KG1 (cell line): Measurements from ENCODE around the gene ABCB4.

Source experiments
- DNase-seq: peaks from one replicate; lab custom pipeline; 2025; lab: John Stamatoyannopoulos, UW

Gene ABCB4

DNA sequence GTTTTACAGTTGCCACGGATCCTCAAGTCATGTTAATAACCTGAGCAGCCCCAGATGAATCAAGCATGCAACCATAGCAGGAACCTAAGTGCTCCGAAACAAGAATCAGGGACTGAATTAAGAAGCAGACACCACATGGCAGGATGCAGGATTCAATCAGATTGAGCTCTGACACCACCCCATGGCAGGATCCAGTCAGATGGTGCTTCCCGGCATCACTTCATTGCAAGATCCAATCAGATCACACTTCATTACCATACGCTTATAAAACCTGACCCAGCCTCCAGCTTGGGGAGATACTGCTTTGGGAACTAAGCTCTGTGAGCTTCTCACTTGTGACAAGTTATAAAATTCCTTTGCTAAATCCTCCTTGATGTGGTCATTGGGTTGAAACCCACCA lies 55.3 kb downstream of the ABCB4 start:
- no peak for DNase-seq

DNA sequence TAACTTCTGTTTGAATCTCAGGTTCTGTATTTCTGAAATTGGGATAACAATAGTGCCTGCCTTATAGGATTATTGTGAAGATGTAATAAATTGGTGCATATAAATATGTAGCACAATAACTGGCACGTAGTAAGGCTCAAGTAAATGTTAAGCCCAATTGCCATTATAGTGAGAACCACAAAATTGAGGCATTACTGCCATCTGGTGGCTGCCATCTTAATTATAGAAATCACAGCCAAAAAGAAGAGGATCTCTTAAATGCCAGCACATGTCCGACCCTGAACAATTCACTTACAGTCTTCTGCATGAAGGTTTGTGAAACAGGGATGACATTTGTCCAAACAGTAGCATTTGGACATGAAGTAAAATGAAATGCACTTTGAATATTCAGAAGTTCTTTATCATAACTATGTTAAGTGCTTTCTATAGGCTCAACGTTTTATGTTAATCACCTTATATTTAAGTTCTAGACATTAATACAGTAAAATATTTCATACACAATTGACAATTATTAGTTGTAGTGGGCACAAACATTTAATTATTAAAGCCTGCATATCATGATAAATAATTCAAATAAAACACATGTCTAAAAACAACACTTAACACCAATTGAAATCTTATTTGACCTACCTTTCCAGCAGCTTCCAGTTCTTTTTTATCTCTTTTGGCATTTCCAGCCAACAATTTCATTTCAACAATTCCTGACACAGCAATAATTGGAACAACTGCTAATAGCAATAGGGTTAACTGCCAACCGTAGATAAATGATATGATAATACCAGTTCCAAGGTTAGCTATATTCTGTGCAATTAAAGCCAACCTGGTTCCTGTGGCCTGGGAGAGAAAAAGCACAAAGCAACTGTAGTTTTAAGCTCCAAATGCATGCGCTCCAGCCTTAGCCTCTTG lies 58.5 kb downstream of the ABCB4 start:
- peak; percentile 62 for DNase-seq

DNA sequence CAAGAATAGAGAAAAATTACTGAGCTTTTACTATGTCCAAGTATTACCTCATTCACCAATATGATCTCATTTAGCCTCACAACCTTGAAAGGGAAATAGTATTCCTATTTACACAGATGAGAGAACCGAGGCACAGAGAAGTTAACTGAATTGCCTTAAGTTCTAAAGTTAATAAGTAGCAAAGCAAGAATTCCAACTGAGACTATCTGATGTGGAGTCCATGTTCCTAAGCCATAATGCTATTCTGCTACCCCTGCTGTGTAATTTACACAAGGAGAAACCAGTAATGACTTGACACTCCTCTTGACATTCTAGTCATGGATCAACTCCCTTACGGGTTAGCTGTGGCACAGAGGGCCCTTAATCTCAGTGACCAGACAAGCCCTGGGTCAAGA lies 60.7 kb downstream of the ABCB4 start:
- DNase-seq = no peak

DNA sequence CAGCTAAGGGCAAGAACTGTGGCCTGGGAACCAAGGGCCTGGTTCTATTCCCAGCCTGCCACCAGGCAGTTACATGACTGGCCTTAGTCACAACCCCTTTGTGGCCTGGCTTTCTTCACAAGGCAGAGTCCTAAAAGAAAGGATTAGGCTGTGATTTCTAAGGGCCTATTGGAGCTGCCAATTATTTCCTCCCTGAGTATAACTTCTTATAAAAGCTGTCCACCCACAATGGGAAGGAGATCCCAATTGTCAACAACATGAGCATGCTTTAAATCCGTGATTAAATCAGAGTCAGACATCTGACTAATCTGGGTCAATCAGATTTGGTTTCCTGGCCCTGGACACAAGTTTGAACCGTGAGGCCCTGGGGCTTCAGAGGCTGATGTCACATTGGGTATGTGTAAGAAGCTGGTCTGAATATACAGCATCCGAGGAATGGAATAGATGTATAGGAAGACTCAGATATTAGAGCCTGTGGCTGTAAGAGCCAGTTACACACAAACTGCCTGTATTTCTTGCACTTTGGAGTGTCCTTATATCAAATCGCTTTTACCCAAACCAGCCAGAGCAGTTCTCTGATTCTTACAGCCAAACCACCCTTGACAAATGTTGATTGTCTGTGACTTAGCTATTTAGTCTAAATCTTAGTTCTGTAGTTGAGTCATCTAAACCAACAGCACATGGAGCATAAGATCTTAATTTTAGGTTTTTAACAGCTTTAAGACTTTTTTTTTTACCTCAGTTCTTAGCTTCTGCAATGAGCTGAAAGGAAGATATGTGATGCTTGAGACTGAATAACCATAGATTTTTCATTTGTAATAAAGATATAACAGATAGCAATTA lies 61.3 kb downstream of the ABCB4 start:
- no peak for DNase-seq

DNA sequence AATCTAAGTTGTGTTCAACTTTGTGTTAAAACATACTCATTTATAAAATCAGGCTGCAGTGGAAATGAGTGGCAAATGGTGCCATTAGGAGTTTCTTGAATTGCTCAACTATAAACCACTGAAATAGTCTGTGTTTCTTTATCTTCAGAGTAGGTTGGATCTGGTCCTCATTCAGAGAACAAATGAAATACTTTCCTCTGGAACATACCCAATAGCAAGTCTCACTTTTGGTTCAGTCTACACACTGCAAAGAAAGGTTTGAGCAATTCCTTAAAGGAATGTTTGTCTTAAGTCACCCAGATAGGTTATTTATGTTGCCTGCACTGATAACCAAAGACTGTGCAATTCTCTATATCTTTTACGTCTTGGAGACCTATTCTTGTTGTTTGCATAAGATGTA lies 62.5 kb downstream of the ABCB4 start:
- DNase-seq = no peak

DNA sequence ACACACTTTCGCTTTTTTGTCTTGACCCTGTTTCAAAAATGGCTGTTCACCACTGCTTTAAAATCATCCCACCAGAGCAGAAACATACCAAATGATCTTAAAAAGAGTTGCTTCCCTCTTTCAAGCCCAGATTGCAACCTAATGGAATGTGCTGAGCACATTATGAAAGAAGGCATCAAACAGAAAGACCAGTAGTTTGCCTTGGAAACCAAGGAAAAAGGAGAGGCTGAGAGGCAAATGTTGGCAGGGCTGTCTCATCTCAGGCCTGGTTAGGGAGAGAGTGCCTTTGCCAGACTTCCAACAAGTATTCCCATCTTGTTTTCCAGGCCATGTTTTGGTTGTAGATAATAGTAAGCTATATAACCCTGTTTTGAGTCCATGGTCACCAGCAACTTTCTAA lies 64.3 kb downstream of the ABCB4 start:
- no peak for DNase-seq

DNA sequence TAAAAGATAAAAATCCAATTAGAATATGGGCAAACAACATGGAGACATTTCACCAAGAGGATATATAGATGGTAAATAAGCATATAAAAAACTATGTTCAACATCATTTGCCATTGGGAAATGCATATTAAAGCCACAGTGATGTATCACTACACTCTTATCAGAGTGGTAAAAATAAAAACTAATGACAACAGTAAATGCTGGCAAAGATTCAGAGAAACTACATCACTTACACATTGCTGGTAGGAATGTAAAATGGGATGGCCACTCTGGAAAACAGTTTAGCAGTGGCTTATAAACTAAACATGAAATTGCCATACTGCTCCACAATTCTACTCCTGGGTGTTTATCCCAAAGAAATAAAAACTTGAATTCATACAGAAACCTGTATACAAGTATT lies 70.8 kb downstream of the ABCB4 start:
- DNase-seq = no peak

DNA sequence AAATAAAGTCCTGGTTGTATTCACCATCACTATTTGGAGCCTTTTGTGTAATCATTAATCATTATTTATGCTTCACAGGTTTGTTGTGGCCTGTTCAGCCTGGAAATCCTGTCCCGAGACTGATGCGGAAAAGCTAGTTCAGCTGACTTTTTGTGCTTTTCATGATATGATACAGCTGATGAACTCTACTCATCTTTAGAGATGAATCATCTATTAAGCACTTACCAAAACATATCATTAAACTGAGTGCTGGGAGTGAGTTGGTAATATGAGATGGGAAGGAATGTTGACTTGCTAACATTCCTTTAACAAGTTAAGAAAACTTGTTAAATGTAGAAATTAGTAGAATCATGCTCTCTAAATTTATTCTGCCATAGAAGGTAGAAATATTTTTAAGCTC lies 77.0 kb downstream of the ABCB4 start:
- DNase-seq = no peak

DNA sequence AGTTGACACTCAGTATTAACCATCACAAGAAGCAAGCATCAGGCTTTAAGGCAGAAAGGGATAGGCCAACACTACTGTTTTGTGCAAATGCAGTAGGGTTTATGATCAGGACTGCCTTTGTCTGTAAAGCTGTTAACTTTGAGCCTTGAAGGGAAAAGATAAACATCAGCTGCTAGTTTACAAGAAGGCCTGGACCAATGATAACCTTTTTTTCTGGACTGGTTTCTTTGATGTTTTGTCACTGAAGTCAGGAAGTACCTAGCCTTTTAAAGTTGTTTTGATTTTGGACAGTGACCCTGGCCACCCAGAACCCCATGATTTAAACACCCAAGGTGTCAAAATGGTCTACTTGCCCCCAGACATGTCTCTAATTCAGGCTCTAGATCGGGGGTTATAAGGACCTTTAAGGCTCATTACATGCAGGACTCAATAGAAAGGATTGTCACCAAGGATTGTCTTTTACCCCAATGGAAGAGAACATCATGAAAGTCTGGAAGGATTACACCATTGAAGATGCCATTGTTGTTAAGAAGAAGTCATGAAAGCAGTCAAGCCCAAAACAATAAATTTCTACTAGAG lies 79.9 kb downstream of the ABCB4 start:
- DNase-seq = no peak

DNA sequence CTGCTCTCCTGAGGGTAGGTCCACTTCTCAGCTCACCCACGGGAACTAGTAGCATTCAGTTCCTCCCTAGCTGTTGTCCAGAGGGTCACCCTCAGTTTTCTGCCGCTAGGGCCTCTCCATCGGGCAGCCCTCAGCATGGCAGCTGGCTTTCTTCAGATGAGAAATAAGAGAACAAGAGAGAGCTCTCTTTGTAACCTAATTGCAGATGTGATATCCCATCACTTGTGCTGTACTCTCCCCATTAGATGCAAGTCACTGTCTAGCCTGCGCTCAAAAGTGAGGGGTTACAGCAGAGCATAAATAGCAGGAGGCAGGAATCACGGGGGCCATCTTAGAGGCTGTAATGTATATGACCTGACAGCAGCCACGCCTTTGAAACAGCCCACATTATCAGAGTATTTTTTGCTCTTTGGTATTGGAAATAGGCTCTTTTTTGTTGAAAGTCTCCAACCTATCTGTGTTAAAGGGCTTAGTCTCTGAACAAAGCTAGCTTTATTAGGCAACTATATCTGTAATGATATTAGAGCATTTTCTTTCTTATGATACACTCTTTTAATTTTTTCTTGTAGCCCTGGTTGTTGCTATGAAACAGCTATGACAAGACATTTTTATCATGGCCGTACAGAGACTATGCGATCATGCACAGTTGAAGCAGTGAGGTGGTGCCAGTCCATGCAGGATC lies 84.3 kb downstream of the ABCB4 start:
- DNase-seq = no peak

DNA sequence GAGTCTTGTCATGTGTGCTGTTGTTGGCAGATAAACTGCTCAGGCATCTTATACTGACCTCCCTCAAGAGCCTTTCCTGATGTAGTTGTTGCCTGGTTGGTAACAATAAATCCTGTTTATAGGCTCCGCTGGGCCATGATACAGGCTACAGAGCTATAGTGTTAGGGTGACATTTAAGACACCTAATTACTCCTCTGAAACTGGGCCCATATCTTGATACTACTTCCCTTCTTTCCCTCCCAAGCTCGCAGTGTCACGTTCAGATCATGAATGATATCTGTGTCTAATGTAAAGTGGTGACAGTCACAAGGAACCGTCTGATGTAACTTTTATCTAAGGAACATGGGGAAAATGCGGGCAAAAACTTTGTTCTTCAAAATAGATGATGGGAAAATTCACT lies 94.6 kb downstream of the ABCB4 start:
- no peak for DNase-seq

DNA sequence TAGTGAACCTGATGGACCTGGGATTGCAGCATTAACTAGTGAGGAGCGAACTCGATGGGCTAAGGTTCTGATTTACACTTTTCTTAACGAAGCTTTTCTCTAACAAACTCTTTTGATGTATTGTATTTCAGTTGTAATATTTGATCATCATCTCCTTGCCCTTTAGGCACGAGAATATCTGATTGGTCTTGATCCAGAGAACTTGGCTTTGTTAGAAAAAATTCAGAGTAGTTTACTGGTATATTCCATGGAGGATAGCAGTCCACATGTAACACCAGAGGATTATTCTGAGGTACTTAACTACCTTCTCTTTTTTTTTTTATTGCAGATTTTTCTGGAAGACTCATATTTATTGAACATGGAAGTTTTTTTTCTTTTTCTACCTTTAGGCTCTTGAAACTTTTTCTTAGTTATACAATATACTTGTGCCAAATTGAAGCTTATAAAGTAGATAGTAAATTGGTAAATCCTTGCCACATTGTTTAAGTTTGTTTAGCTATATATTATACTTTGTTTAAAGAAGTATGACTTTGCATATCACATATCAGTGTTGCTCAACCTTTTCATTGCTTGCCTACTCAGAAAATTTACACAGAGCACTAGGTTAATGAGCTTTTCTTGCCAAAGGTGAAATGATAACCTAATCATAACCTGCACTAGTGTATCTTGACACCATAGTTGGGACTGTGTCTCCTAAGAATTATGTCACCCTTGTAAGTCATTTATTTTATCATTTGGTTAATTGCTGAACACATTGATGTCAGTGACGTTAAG lies 99.6 kb downstream of the ABCB4 start:
- DNase-seq = no peak

DNA sequence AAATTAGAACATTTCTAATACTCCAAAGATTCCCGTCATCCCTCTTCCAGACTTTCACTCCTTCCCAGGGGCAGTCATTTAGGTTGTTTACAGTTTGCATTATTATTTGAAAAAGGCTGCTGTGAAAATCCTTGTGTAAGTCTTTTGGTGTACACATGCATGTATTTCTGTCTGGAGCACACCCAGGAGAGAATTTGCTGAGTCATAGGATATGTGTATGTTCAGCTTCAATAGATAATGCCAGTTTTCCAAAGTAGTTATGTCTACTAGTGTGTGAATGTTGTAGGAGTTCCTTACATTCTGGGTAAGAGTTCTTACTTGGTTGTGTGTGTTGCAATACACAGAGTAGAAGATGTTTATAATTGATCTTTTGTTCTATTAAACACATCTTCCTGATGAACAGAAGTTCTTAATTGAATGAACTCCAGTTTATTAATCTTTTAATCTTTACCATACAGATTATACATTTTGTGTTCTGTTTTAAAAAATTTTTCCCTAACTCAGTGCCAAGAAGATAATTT lies 104.8 kb downstream of the ABCB4 start:
- no peak for DNase-seq

DNA sequence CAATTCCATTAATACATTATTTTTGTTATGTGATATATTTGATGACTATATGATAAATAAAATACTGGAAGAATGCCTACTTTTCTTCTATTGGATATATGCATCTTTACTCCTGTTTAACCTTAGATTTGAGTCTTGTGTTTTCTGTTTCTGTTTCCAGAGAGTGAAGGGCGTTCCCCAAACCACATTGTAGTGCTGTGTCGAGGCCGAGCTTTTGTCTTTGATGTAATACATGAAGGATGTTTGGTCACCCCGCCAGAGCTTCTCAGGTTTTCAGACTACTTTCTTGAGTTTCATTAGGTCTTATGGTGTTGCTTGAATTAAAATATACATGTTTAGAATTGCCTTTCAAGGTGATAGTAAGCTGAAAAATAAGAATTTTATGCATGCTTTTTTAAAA lies 106.3 kb downstream of the ABCB4 start:
- DNase-seq = no peak

DNA sequence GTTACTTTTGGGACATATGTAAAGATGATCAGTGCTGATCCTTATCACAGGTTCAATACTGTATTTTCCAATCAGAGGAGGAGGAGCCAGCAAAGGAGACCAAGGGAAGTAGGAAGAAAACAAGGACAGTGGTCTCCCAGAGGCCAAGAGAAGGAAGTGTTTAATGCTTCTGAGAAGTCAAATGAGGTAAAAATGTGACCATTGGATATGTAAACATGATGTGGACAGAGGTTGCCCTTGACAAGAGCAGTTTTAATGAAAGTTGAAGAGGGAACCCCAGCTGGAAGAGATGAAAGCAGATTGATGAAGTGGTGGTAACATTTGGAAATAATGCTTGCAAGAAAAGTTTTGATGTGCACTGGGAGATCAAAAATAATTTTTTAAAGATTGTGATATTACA lies 111.2 kb downstream of the ABCB4 start:
- no peak for DNase-seq

DNA sequence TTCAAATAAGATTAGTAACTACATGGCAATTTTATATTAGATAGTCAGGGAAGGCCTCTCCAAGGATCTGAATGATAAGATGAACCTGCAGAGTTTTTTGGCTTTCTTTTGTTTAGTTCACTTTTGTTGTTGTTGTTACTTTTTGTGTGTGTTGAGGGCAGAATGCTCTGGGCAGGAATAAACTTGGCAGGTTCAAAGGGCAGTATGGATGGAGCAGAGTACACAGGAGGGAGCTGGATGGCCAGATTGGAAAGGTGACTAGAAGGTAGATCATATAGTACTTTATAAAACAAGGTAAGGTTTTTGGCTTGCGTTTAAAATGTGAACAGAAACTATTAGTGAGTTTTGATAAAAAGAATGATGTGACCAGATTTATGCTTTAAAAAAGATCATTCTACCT lies 112.1 kb downstream of the ABCB4 start:
- no peak for DNase-seq

DNA sequence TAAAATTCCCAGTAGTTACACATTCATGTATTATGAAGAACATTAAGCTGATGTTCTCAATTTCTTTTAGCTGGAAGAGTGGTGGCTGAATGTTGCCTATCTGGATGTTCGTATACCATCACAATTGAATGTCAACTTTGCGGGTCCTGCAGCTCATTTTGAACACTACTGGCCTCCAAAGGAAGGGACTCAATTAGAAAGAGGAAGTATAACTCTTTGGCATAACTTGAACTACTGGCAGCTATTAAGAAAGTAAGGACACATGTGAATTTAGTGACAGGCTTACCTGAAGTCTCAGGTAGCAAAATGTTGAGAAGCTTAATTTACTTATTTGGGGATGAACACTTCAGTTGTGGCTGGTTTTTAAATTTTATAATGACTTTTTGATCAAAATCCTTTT lies 114.2 kb downstream of the ABCB4 start:
- DNase-seq = no peak

DNA sequence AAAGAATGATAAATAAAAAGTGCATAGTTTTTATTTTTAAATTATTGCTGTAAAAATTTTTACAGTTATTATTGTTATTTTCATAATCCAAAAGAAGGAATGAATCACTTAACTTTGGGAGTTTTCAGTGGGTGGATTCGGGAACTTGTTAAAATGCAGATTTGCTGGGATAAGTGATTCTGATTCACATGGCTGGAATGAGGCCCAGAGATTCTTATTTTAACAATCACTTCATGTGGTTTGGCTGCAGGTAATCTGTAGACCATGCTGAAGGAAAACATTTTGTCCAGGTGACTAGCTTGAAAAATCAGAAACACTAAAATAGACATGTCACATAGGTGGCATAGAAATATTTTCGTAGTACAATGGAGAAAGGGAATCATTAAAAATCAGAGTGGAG lies 116.1 kb downstream of the ABCB4 start:
- no peak for DNase-seq

DNA sequence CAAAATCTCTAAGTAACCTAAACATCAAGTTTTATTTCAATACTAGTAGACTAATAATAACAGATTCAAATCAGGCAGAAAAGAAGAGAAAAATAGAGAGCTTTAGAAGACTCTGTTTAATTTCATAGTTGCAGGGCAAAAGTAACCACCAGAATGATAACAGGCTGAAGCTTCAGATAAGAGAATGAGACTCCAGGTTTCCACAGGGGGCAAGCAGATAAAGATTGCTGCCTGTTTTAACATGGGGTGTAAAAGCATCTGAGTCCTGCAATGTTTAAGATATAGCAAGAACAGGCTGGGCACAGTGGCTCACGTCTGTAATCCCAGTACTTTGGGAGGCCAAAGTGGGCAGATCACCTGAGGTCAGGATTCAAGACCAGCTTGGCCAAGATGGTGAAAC lies 119.0 kb downstream of the ABCB4 start:
- DNase-seq = no peak

DNA sequence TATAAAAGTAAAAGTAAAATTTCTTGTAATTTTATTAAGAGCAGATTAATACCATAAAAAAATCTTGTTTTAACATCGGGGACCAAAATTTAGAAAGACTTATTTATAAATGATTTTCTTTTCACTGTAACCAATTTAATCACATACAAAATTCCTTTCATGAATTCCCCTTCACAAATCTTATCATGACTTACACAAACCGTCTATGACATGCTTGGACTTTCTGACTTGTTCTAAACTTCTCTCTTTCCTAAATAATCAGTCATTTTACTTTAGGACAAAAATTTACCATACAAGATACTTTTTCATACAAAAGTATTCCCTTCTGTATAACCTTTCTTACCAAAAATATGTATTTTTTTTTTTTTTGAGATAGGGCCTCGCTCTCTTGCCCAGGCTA lies 120.7 kb downstream of the ABCB4 start:
- DNase-seq = no peak
